Measurements from ENCODE around the gene ACOT13. TPM values are rescaled to one million over a fixed set of nuclear protein-coding genes. Genes with fewer than 3 reads are reported as not detected.

The ACOT13 gene
- total and polyA plus RNA-seq, 2 of the 8 experiments (the other 6 are each of a cell fraction or from before 2014, with no cell fraction given): 27.6 to 40.6 TPM

- ChIA-PET POLR2A (ENCODE audit: partially characterized antibody) (interaction anchor here (1.3 kb wide), 1 partner anchor 55 kb away, joined by 3 read pairs; no protein-coding TSS in a partner anchor), CTCF (ENCODE audit: partially characterized antibody) (interaction anchor here (0.6 to 1.5 kb wide), 5 partner anchors 9 to 296 kb away, joined by 3 to 6 read pairs (median 3); partner anchors contain the start of gene KIAA0319)
- no peaks in the 10 kb centered on the region for H3K27me3 ChIP-seq (replicated peaks in 1 of 4; ENCODE audit: control insufficient read depth in 3 of 4, extremely low read depth in 1 of 4, insufficient read depth in 3 of 4, low read length in 3 of 4)
- TF ChIP-seq EGR1 (IDR thresholded peaks at IDR 0.05; ENCODE audit: borderline replicate concordance, low read depth, low read length) (no peak), SUZ12 (IDR thresholded peaks at IDR 0.05; ENCODE audit: low read length) (no peak), CHD2 (IDR thresholded peaks at IDR 0.05; ENCODE audit: low read length) (no peak), BCL11A (IDR thresholded peaks at IDR 0.05; ENCODE audit: low read depth in 2 of 2, low read length in 2 of 2) (no peak), USF2 (IDR thresholded peaks at IDR 0.05; ENCODE audit: low read length) (no peak), HDAC2 (IDR thresholded peaks at IDR 0.05; ENCODE audit: borderline replicate concordance in 1 of 2, low read depth in 2 of 2, low read length in 2 of 2) (no peak), POU5F1 (IDR thresholded peaks at IDR 0.05; ENCODE audit: low read depth, low read length) (no peak), POLR2A (IDR thresholded peaks at IDR 0.05; ENCODE audit: control extremely low read depth in 1 of 2, low read depth in 2 of 2, low read length in 2 of 2) (no peak), EZH2 (IDR thresholded peaks at IDR 0.05; ENCODE audit: low read depth, low read length, severe bottlenecking) (no peak), TAF1 (IDR thresholded peaks at IDR 0.05; ENCODE audit: low read depth, low read length) (no peak), ASH2L (IDR thresholded peaks at IDR 0.05; ENCODE audit: low read length) (no peak), POLR2AphosphoS5 (IDR thresholded peaks at IDR 0.05; ENCODE audit: low read depth, low read length) (no peak), CBX5 (IDR thresholded peaks at IDR 0.05; ENCODE audit: low read depth, low read length) (no peak)
- TF ChIP-seq, protein P1, sequence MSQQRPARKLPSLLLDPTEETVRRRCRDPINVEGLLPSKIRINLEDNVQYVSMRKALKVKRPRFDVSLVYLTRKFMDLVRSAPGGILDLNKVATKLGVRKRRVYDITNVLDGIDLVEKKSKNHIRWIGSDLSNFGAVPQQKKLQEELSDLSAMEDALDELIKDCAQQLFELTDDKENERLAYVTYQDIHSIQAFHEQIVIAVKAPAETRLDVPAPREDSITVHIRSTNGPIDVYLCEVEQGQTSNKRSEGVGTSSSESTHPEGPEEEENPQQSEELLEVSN (IDR thresholded peaks at IDR 0.05): no peak
Measured at GRCh38 chr6:24636681-24637080, 30.2 kb upstream of the ACOT13 start.

More at GRCh38 chr6:24636681-24637080, 30.2 kb upstream of the ACOT13 start:
- Histone ChIP-seq H2BK20ac (ENCODE audit: low read length) (no peak overlapping the region), H2BK12ac (ENCODE audit: low read depth, low read length) (no peak overlapping the region), H3K23ac (ENCODE audit: insufficient read length) (no peak overlapping the region), H3K9ac (replicated peaks in 1 of 4; ENCODE audit: extremely low read depth in 1 of 4, low read depth in 3 of 4, low read length in 3 of 4) (no peak overlapping the region), H3K56ac (replicated peaks; ENCODE audit: insufficient read length, low read depth, low read length) (no peak overlapping the region), H3K9me3 (ENCODE audit: insufficient read depth in 2 of 2, low read depth in 1 of 2, low read length in 1 of 2) (peaks cover 0 to 2% of the 10 kb centered on the region in 2 experiments; a peak in 1 of 4 replicates), H3K4ac (replicated peaks; ENCODE audit: insufficient read length, low read depth, low read length) (no peak overlapping the region), H2BK5ac (ENCODE audit: low read depth, low read length) (no peak overlapping the region), H2BK120ac (replicated peaks; ENCODE audit: low read depth, low read length) (no peak overlapping the region), H3K23me2 (ENCODE audit: low read depth, low read length) (no peaks in the 10 kb centered on the region), H3K4me2 (ENCODE audit: insufficient read depth in 1 of 2, low read depth in 2 of 2, low read length in 2 of 2) (no peak overlapping the region), H3K4me3 (ENCODE audit: extremely low read depth in 1 of 4, insufficient read depth in 2 of 4, low read depth in 3 of 4, low read length in 4 of 4) (no peak overlapping the region), H3K27ac (ENCODE audit: low read depth, low read length) (no peak overlapping the region), H4K5ac (ENCODE audit: insufficient read length, low read depth, low read length) (no peak overlapping the region), H3K4me1 (replicated peaks in 1 of 4; ENCODE audit: control insufficient read depth in 3 of 4, insufficient read depth in 4 of 4, low read length in 3 of 4) (no peaks in the 10 kb centered on the region; a peak in 2 of 7 replicates), H3K79me2 (ENCODE audit: control insufficient read depth in 1 of 2, insufficient read depth in 2 of 2, low read length in 2 of 2) (no peaks in the 10 kb centered on the region), H4K91ac (replicated peaks; ENCODE audit: insufficient read length, low read length) (no peak overlapping the region), H3K14ac (ENCODE audit: insufficient read length) (no peak overlapping the region), H2AK5ac (ENCODE audit: low read depth, low read length) (no peak overlapping the region), H3K18ac (ENCODE audit: extremely low read depth, low read length) (no peak overlapping the region), H2AFZ (ENCODE audit: low read length) (no peak overlapping the region), H4K8ac (ENCODE audit: extremely low read depth, insufficient read depth, low read length) (no peak overlapping the region), H3K79me1 (ENCODE audit: low read depth, low read length) (no peaks in the 10 kb centered on the region), H3K36me3 (ENCODE audit: control insufficient read depth in 2 of 4, insufficient read depth in 4 of 4, low read length in 3 of 4) (no peaks in the 10 kb centered on the region), H2BK15ac (ENCODE audit: low read length) (no peak overlapping the region), H4K20me1 (replicated peaks in 1 of 2; ENCODE audit: control insufficient read depth in 1 of 2, insufficient read depth in 2 of 2, low read length in 2 of 2) (no peaks in the 10 kb centered on the region)
- DNase-seq (ENCODE audit: low read depth in 1 of 2, low spot score in 2 of 2) (no peak), FAIRE-seq (no peak)
